Hematopoietic multipotent progenitor cell treated with erythropoietin and hydrocortisone succinate and interleukin-3 and kit ligand, for 6 days (in vitro differentiated cells): ENCODE measurements around the gene POR.
"Not testable (repeated sequence)": the region's sequence is repeated elsewhere in the genome, so short reads cannot be mapped to it uniquely, and the experiment has no call there.

Source experiments
- DNase-seq: peaks from one replicate; pipeline ENCODE4 v3.0.0-alpha.2; 2015

Gene POR

GRCh38 chr7:75914655-75915415, at the start of gene POR:
Gene POR (plus strand): TSS chr7:75915155. CDS start chr7:75954002, 38,847 bp downstream.
- peak; percentile 93 for DNase-seq

DNA sequence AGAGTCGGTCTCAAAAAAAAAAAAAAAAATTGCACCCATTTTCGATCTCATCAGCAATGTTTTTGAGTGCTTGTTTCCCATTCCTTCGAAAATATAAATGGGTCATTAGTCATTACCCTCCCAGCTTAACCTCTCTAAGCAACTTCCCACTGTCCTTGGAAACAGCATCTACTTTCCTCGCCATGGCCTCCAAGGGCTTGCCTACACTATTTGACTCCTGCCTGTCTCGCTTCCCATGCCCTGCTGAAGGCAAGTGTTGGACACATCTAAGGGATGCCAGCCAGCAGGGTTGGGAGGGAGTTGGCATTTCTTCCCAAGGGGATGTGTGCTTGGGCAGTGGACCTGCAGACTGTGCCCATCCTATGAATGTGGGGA, 48.9 kb upstream of the POR start:
- no peak for DNase-seq

DNA sequence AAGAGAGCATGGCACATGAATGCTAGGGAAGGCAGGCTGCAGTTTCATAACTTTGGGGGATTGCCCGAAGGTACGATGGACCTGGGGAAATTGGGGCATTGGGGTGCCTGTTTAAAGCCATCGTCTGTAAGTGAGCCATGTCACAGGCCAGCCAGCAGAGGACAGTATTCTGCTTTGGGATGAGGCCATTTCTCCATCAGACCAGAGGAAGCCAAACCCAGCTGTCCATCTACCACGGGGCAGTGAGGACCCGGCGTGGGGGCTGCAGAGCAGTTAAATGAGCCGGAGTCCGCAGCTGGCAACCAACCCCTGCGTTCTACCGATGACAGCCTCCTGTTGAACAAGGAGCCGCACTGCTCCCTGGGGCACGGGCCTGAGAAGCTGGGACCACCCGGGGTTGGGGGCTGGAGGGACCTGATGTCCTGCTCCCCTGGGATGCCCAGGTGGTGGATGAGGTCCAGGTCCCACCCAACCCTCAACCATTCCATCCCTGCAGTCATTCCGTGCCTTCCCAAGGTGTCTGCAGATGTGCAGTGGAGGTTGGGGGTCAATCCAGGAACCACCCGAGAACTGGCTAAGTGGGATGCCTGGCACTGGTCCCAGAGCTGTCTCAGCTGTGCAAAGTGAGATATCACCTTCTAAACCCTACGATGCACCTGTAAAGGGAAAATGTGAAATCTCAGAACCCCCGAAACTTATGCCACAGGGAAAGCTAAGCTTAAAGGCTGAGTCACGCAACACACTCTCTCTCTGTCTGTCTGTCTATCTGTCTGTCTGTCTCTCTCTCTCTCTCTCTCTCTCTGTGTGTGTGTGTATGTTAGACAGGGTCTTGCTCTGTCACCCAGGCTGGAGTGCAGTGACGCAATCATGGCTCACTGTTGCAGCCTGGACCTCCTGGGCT, 48.2 kb upstream of the POR start:
- peak; percentile 82 for DNase-seq

- DNase-seq, result no peak
Measured at GRCh38 chr7:75867390-75867717, 47.6 kb upstream of the POR start.

DNA sequence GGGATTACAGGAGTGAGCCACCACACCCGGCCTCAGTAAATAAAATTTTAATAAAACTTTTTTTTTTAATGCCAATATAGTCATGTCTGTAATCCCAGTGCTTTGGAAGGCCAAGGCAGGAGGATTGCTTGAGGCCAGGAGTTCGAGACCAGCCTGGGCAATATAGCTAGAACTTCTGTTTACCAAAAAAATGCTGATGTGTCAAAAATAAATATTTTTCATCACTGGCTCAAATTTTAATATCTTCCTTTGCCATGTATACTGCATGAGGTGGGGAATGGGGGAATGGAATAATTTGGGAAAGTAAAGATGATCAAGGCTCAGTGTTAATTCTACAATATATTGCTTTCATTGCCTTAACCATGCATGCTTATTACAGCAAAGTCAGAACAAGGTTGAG, 46.8 kb upstream of the POR start:
- DNase-seq, result no peak

GRCh38 chr7:75869776-75870379, 45.1 kb upstream of the POR start:
- no peak for DNase-seq

DNA sequence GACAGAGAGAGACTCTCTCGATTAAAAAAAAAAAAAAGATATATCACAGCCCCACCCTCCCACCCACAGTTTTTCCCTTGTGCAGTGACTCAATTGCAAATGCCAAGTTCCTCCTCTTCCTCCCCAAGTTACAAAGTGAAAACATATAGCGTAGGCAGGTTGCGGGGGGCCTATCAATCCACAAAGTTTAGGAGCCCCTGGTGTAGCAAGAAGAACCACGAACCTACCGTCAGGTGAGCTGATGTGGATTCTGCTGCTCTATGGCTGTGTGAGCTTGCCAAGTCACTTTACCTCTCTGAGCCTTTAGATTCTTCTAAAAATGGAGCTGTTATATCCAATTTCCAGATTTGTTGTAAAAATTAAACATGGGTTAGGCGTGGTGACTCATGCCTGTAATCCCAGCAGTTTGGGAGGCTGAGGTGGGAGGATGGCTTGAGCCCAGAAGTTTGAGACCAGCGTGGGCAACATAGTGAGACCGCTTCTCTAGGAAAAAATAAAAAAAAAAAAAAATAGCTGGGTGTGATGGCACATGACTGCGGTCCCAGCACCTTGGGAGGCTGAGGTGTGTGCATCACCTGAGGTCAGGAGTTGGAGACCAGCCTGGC, 44.3 kb upstream of the POR start:
- no peak for DNase-seq

- no peak for DNase-seq
Measured at GRCh38 chr7:75872073-75872782, 42.7 kb upstream of the POR start.

DNA sequence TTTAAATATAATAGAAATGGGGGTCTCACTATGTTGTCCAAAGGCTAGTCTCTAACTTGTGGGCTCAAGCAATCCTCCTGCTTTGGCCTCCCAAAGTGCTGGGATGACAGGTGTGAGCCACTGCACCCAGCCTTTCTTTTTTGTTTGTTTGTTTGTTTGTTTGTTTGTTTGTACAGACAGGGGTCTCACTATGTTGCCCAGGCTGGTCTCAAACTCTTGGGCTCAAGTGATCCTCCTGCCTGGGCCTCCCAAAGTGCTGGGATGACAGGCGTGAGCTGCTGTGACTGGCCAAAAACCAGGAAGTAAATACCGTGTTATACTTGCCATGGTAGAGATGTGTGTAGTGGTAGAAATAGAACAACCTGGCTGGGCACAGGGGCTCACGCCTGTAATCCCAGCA, 40.8 kb upstream of the POR start:
- not testable (repeated sequence) for DNase-seq

- DNase-seq, result no peak
Measured at GRCh38 chr7:75875113-75876080, 39.6 kb upstream of the POR start.

- DNase-seq, result peak; percentile 57
Measured at GRCh38 chr7:75876126-75876881, 38.7 kb upstream of the POR start.

DNA sequence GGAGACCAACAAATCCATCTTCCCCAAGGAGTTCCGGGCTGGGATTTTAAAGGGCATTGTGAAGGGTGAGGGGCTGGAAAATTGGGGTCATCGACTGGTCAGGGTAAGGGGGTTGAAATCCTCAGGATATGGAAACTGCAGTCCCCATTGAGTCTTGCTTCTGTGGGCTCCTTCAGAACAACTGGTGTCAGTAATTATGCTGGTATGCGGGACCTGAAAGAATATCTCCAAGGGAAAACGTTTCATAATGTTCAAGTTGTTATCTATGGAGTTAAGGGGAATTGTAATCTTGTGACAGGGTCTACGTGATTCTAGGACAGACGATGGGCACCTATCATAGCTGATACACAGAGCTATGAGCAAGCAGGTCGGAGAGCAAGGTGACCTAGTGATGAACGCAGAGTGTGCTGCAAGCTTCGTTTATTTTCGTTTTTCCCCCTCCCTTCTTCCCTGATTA, 36.6 kb upstream of the POR start:
- no peak for DNase-seq

- DNase-seq, result peak; percentile 96
Measured at GRCh38 chr7:75878769-75879611, 36.0 kb upstream of the POR start, which contains the start of gene RHBDD2. Gene RHBDD2 (plus strand): TSS chr7:75879034. CDS start chr7:75879083, 49 bp downstream.

GRCh38 chr7:75879771-75880184, 35.2 kb upstream of the POR start:
- DNase-seq, result peak; percentile 84

- DNase-seq, result no peak
Measured at GRCh38 chr7:75880242-75880641, 34.7 kb upstream of the POR start.

- DNase-seq, result no peak
Measured at GRCh38 chr7:75881436-75882095, 33.4 kb upstream of the POR start.

DNA sequence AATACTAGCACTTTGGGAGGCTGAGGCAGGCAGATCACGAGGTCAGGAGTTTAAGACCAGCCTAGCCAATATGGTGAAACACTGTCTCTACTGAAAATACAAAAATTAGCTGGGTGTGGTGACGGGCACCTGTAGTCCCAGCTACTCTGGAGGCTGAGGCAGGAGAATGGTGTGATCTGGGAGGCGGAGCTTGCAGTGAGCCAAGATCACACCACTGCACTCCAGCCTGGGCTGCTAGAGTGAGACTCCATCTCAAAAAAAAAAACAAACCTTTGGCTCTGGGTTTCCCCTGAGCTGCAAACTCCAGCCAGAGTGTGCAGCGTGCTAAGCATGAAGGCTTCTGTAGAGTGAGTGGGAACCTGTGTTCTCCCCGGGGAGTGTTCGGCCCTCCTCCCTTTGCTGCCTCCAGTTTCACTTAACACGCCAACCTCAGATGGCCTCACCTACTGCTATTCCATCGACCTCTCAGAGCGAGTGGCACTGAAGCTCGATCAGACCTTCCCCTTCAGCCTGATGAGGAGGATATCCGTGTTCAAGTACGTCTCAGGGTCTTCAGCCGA, 31.6 kb upstream of the POR start:
- not testable (repeated sequence) for DNase-seq

DNA sequence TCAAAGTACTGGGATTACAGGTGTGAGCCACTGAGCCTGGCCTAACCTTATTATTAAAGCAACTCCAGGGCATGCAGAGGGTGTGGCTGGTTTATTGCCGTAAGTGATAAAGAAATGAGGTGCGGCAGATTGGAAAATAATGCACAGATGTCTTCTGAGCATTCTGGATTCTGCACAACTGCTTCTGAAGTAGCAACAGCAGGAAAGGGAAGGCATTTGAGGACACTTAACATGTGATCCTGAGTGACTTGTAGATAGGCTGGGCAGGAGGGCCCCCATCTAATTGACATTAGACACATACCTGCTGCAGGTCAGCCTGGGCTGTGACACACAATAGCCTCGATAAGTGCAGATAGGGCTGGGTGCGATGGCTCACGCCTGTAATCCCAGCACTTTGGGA, 30.5 kb upstream of the POR start:
- peak; percentile 77 for DNase-seq

DNA sequence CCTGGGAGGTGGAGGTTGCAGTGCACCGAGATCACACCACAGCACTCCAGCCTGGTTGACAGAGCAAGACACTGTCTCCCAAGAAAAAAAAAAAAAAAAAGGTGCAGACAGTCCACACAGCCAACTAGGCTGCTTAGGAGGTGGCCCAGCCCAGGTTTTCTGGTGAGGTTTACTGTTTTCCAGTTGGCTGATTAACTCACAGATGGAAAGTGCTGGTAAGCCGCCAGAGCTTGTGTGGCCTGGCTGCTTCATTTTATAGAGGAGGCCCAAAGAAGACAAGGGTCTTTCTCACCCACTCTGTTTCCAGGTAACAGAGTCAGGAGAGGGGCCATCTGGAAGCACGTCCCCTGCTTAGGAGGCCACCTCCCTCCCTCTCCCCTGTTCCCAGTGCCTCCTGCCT, 29.9 kb upstream of the POR start:
- DNase-seq, result peak; percentile 39
